Measurements from ENCODE around the gene NPDC1. TPM values are rescaled to one million over a fixed set of nuclear protein-coding genes. Genes with fewer than 3 reads are reported as not detected.
A peak's percentile ranks its signal among the peaks of the same experiment; 100 is the strongest.

NPDC1 gene, protein sequence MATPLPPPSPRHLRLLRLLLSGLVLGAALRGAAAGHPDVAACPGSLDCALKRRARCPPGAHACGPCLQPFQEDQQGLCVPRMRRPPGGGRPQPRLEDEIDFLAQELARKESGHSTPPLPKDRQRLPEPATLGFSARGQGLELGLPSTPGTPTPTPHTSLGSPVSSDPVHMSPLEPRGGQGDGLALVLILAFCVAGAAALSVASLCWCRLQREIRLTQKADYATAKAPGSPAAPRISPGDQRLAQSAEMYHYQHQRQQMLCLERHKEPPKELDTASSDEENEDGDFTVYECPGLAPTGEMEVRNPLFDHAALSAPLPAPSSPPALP
- total RNA-seq = 31.2 and 33.0 TPM in 2 replicates

DNA sequence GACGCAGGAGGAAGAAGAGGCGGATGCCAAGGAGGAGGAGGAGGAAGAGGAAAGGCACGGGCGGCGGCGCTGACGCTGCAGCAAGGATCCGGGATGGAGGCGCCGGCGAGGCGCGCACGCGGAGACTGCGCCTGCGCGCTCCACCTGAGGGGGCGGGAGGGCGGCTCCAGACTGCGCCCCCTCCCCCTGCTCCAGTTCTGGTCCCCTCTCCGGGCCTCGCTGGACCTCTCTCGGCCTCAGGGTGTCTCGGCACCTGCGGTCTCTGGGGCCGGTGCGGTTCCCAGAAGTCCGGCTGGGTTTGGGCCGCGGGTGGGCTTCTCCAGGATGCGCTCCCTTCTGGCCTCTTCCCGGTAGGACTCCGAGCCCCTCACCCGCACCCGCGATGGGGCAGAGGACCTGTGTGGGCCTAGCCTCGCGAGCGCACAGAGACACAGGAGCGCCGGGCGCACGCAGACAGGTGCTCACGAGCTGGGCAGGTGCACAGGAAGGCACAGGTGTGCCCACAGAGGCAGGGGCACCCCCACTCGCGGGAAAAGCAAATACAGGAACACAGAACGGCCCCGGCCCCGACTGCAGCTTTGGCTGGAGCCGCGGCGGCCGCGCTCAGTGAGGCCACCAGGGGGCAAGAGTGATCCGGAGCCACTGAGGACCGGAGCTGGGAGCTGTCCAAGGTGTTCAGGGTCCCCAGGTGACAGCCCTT, at the start of gene NPDC1:
Gene NPDC1, minus strand, starts transcription at position 90 of the 700 bp plus-strand sequence. CDS start 188 bp downstream, outside the sequence.
- peak; percentile 40 for DNase-seq (ENCODE audit: low read depth, low spot score)

DNA sequence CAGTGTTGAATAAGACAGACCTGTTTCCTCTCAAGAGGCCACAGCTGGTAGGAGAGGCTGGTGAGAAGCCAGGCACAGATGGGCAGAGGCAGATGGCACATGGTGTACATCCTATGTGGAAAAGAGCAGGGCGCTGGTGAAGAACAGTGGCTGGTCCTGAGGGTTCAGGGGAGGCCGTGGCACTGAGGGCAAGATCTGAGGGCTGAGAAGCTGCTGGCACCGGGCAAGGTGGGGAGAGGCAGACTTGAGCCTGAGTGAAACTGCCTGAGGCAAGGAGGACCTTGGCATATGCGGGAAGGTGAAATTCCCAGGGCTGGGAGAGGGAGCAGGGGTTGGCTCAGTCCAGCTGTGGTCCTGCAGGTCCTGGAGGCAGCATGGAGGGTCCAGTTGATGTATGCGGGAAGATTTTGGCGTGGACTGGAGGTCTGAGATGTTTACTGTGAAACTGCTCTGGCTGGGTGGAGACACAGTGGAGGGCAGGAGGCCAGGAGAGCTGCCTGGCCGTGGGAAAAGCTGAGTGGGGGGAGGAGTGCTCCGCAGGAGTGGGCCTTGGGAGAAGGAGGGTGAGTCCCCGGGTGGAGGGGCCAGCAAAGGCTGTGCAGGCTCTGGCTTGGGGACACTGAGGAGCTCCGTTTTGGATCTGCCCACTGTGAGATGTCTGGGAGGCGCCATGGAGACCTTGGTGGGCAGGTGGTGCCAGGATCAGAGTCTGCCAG, 43.4 kb upstream of the NPDC1 start:
- DNase-seq (ENCODE audit: low read depth, low spot score) = no peak

DNA sequence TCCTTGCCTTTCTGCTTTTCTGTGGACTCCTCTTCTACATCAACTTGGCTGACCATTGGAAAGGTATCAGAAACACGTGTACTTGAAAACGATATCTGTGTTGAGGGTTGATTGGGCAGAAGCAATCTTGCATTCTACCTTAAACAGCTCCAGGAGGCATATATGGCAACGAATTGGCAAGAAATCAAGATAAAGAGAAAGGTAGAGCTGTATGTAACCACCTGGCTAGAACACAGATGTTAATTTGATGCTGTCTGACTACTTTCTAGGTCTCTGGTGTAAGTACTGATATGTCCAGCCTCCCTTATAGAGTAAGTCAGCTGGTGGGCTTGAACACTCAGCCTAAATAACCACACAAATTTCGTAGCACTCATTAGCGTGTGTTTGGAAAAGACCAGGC, 42.1 kb upstream of the NPDC1 start:
- no peak for DNase-seq (ENCODE audit: low read depth, low spot score)

DNA sequence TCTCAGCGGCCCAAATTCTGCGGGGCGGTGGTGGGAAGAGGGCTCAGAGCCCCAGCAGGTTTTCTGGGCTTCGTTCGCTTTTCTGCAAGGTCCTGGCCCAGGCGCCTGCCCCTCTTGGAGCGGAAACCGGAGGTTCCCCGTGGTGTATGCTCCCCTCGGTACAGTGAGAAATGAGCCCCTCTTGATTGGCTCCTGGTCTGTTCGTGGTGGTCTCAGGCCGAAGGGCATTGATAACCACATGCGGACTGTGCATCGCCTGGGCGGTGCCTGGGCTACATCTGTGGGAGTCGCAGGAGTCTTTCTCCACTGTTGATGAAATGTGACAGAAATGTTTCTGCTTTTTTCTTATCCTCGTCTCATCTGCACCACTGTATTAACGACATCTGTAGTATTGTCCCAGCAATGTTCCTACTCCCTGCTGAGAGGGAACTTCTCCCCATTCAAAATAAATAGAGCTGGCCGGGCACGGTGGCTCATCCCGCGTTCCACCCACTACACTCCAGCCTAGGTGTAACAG, 41.5 kb upstream of the NPDC1 start:
- no peak for DNase-seq (ENCODE audit: low read depth, low spot score)

DNA sequence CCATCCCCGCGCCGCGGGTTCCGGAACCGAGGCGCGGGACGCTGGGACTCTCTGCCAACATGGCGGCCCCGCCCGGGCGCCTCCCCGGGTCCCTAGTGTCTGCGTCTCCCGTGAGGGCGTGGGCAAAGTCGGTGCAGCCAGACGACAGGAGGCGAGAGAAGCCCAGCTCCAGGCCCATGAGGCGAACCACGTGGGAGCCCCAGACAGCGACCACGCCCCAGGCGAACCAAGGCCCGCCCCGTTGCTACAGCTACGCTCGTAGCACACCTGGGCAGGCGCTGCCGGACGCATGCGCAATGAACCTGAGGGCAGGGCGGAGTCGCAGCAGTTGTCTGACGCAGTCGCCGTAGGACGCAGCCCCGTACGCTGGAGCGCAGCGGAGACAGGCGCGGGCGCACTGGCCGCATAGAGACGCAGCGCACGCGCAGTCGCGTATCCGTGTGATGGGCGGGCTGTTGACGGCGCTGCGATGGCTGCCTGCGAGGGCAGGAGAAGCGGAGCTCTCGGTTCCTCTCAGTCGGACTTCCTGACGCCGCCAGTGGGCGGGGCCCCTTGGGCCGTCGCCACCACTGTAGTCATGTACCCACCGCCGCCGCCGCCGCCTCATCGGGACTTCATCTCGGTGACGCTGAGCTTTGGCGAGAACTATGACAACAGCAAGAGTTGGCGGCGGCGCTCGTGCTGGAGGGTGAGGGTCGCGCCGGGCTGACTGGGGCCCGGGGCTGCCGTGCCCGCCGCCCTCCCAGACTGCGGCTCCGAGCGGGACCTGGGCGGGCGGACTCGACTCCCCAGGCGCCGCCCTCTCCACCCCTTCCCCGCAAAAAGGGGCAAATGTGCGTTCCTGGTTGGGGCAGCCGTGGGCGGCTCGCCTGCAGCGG, 40.8 kb upstream of the NPDC1 start, which contains the start of gene MAN1B1:
Gene MAN1B1, plus strand, starts transcription at position 455 of the 878 bp plus-strand sequence. Its CDS starts 15 bp downstream, at position 470.
- DNase-seq (ENCODE audit: low read depth, low spot score) = peak; percentile 94

DNA sequence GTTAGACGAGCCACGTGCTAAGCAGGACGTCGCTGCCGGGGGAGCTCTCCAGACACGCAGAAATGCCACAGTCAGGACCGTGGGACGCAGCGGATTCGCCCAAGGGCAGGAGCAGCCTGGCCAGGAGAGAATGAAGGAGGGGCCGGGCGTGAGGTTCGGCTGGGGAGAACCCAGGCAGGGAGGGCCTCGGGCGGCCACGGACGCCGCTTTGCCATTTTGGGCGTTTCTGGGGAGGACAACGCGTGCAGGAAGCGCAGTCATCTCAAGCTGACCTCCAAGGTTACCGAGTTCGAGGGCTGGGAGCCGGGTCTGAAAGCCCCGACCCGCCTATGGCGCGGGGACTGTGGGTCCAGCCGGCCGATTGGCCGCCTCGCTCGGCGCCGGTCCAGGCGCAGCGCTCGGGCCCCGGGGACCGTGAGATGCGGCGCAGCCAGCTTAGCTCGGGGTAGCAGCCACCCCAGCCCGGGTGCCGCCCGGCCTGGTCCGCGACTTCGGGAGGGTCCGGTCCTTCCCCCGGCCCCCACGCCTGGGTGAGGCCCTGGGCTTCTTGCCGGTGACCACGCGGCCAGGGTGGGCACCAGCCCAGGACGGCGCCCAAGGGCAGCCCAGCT, 40.0 kb upstream of the NPDC1 start:
- no peak for DNase-seq (ENCODE audit: low read depth, low spot score)

DNA sequence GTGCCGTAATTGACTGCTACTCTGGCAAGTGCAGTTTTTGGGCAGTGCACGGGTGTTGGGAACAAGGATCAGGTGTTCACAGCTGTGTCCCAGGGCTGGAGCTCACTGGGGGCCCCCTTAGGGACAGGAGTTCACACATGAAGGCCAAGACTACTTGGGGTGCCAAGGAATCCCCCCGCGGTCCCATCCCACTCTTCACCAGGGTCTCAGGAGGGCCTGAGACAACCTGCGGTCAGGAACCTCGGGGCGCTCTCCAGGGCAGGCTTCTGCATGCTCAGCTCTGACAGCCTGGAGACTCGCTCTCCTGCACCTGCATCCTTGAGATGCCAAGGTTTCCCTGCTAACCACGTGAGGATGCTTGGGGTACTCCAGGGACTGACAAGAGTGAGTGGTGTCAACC, 38.5 kb upstream of the NPDC1 start:
- DNase-seq (ENCODE audit: low read depth, low spot score) = no peak

DNA sequence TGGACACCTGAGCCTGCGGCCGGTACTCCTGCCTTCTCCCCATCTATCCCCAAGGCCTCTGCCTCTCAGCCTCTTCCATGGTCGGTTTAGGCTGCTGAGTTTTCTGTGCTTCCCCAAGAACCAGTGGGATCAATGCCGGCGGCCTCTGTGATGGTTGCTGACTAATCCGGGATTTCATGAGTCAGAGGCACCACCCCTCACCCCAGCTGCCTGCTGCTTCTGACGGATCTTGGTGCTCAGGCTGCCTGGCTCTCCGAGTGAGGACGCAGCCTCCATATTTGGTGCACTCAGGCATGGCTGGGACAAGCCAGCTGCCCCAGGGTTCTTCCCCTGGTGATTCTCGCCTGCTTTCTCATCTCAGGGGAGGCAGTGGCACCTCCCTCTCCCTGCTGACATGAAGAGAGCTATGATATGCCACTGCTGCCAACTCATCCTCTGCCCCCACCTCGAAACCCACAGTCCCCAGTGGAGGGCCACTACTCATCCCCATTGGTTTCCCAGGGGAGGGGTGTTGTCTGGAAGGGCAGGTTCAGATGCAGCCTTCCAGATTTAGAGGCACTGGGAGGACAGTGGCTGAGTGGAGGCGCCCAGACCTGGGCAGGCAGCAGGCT, 37.5 kb upstream of the NPDC1 start:
- DNase-seq (ENCODE audit: low read depth, low spot score) = peak; percentile 57

DNA sequence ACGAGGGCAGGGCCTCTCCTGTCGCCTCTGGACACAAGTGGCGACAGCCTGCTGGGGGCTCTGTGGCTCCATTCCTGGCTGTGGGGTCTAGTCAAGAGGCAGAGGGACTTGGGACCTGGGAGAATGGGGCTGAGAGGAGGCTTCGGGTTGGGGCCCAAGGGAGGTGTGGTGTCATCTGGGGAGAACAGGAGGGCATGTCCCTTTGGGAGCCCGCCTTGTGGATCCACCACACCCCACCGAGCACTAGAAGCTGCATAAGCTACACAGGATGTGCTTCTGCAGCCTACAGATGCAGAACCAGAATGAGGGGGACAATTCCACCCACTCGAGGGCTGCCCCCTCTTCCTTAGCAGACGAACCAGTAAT, 36.9 kb upstream of the NPDC1 start:
- DNase-seq (ENCODE audit: low read depth, low spot score) = no peak

DNA sequence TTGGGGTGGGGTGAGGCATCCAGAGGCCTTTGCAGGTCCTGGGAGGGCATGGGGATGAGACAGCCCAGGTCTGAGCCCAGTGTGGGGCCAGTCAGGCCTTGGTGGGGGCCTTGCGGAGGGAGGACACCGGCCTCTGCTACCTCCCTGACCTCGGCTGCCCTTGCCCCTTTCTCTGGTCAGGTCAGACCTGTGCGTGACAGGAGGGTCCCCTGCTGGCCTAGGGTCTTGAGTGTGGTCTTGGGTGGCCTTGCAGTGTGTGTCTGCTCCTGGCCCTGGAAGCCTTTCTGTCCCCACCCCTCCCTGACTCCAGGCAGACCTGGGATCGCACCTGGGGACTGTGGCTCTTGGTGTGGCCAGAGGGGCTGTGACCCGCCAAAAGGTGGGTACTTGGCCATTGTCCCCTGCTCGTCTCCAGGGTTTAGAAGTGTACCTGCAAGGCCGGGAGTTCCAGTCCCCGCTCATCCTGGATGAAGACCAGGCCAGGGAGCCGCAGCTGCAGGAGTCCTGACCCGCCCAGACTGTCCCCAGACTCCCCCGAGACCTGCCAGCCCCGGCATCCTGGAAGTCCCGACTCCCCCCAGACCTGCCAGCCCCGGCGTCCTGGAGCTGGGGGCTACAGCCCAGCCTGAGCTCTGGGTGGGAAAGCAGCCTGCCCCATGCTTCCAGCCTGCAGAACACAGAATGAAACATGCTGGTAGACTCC, 36.4 kb upstream of the NPDC1 start:
- DNase-seq (ENCODE audit: low read depth, low spot score) = no peak

DNA sequence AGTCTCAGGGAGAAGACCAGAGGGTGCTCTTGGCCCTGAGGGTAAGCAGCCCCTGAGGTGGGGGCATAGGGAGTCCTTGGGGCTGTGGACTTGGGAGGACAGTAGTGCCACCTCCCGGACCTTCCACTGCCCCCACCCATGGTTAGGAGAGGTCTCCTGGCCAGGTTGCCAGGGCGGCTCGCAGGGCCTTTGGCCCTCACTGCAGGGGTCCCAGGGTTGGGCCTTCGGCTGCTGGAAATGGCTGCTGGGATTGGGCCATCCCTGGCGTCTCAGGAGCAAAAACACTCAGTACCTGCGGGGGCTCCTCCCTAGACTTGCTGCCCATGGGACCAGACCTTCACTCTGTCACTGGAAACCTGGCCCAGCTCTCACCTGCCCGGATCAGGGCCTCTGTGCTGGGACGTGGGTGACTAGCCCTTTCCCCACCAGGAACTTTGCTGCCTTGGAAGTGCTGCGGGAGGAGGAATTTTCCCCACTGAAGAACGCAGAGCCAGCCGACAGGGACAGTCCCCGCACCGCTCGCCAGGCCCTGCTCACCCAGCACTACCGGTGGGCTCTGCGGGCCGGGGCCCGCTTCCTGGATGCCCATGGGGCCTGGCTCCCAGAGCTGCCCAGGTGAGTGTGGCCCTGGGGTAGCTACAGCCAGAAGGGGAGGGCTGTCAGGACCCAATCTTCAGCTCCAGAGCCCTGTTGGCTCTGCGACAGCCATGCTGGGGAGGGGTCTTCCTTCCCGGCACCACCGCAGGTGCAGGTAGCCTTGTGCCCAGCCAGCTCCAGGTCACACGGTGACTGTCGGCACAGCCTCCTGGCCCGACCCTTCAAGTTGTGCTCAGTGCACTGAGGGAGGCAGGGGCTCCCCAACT, 34.5 kb upstream of the NPDC1 start:
- no peak for DNase-seq (ENCODE audit: low read depth, low spot score)

DNA sequence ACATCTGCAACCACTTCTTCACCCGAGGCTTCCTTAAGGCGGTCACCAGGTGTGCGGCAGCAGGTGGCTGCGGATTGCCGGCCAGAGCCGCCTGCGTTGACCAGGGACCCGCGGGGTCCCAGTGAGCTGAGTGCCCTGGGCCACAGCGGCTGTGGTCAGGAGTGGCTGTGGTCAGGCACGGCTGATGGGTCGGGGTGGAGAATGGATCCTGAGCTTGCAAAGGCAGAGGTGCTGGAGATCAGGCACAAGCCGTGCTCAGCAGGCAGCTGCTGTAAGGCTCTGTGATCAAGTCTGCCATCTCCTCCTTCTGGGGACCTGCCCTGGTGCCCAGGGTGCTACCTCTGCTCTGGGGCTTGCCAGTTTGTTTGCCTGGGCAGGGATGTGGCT, 33.4 kb upstream of the NPDC1 start:
- DNase-seq (ENCODE audit: low read depth, low spot score) = no peak

DNA sequence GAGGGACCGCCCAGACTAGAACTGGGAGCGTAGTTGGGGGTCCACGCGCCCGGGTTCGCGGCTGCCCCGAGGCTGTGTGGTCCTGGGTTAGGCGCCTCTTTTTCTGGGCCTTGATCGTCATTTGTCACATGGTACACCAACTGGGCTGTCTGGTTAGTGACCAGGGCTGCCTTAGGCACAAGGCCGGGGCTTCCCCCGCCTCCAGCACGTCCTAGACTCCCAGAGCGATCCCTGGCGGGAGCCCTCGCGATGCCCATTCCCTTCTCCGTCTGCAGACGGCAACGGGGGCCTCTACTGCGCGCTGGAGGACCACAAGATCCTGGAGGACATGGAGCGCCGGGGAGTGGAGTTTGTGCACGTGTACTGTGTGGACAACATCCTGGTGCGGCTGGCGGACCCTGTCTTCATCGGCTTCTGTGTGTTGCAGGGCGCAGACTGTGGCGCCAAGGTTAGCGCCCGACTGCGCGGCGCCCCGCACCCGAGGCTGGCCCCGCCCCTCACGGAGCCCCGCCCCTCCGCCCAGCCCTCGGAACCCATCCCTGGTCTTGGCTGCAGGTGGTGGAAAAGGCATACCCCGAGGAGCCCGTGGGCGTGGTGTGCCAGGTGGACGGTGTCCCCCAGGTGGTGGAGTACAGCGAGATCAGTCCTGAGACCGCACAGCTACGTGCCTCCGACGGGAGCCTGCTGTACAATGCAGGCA, 32.9 kb upstream of the NPDC1 start:
- no peak for DNase-seq (ENCODE audit: low read depth, low spot score)

DNA sequence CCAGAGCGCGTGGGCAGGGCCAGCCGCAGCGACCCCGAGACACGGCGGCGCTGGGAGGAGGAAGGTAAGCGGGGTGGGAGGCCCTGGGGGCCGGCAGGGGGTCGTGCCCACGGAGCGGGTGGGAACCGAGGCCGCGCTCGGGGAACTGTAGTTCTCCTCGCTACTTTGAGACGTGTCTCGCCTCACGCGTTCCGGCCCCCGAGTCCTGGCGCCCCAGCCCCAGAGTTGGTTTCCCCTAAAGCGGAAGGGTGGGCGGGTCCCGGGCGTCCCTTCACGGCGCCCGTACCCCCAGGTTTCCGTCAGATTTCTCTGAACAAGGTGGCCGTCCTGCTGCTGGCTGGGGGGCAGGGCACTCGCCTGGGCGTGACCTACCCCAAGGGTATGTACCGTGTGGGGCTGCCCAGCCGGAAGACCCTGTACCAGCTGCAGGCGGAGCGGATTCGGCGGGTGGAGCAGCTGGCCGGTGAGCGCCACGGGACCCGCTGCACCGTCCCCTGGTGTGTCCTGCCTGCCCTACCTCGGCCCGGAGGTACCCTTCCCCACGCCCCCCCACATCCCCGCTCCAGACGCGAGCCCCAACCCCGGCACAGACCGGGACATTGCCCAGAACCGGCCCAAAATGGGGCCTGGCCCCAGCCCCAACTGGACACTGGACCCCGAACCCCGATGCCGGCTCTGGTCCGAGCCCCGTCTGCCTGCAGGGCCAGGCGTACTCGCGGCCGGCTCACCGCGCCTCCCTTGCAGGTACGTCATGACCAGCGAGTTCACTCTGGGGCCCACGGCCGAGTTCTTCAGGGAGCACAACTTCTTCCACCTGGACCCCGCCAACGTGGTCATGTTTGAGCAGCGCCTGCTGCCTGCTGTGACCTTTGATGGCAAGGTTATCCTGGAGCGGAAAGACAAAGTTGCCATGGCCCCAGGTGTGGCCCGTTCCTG, 32.0 kb upstream of the NPDC1 start:
- no peak for DNase-seq (ENCODE audit: low read depth, low spot score)

DNA sequence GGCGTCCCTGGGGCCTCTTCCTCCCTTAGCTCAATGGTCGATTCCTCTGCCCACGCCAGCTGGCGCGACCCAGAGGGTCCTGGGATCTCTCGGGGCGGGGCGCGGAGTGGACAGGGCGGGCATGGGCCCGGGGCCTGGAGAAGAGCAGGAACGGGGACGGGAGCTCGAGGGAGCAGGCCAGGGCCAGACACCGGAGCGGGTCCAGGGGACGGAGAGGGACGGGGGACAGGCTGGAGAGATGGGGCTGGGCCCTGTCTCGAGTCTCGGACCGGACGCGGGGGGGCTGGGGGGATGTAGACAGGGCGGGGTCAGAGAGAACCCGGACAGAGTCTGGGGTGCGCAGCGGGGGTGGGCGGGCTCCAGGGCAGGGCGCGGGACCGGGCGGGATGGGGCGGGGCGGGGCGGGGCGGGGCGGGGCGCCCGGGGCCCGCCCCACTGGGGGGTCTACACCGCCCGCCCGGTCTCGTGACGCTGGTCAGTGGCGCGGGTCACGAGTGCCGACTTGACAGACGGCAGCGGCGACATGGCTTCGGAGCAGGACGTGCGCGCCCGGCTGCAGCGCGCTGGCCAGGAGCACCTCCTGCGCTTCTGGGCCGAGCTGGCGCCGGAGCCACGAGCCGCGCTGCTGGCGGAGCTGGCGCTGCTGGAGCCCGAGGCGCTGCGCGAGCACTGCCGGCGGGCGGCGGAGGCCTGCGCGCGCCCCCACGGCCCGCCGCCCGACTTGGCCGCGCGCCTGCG, 31.2 kb upstream of the NPDC1 start, which contains the start of gene UAP1L1:
Gene UAP1L1, plus strand, starts transcription at position 508 of the 738 bp plus-strand sequence. Its CDS starts 16 bp downstream, at position 524.
- DNase-seq (ENCODE audit: low read depth, low spot score) = no peak

DNA sequence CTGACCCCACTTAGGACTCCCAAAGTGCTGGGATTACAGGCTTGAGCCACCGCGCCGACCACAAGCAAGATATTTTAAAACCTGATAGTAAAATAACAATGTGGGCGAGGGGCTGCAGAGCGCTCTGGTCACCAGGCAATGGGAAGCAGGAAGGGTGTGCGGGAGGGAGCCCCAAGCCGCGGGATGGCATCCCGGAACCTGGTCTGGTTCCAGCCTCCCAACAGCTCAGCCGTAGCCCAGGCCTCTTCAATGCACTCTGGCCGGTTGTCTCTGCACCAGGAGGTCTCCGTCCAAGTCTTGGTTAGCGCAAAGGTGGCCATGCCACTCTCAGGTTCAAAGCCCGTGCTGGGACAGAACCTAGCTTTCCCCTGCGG, 30.6 kb upstream of the NPDC1 start:
- DNase-seq (ENCODE audit: low read depth, low spot score) = no peak
